ENCODE measurements around the gene CCN5.
"Not testable (repeated sequence)": the region's sequence is repeated elsewhere in the genome, so short reads cannot be mapped to it uniquely, and the experiment has no call there.

CCN5 gene

GRCh38 chr20:44759595-44759994, 44.4 kb downstream of the CCN5 start:
- DNase-seq (ENCODE audit: low spot score): no peak

GRCh38 chr20:44761423-44761822, 46.3 kb downstream of the CCN5 start:
- no peak for DNase-seq (ENCODE audit: low spot score)

GRCh38 chr20:44762466-44763140, 47.4 kb downstream of the CCN5 start:
- no peak for DNase-seq (ENCODE audit: low spot score)

GRCh38 chr20:44763798-44764197, 48.6 kb downstream of the CCN5 start:
- DNase-seq (ENCODE audit: low spot score): not testable (repeated sequence)

- DNase-seq (ENCODE audit: low spot score): no peak
Measured at GRCh38 chr20:44765091-44765490, 49.9 kb downstream of the CCN5 start.

GRCh38 chr20:44765701-44766347, 50.7 kb downstream of the CCN5 start:
- DNase-seq (ENCODE audit: low spot score): no peak

GRCh38 chr20:44768256-44768655, 53.1 kb downstream of the CCN5 start:
- no peak for DNase-seq (ENCODE audit: low spot score)

- peak; percentile 35 for DNase-seq (ENCODE audit: low spot score)
Measured at GRCh38 chr20:44768854-44769480, 53.8 kb downstream of the CCN5 start.

- no peak for DNase-seq (ENCODE audit: low spot score)
Measured at GRCh38 chr20:44769481-44769863, 54.3 kb downstream of the CCN5 start.

GRCh38 chr20:44770484-44771171, 55.5 kb downstream of the CCN5 start:
- peak; percentile 15 for DNase-seq (ENCODE audit: low spot score)

- no peak for DNase-seq (ENCODE audit: low spot score)
Measured at GRCh38 chr20:44771172-44771535, 56.0 kb downstream of the CCN5 start.

GRCh38 chr20:44772636-44773035, 57.5 kb downstream of the CCN5 start:
- DNase-seq (ENCODE audit: low spot score): no peak

GRCh38 chr20:44773070-44773829, 58.1 kb downstream of the CCN5 start:
- no peak for DNase-seq (ENCODE audit: low spot score)

- peak; percentile 39 for DNase-seq (ENCODE audit: low spot score)
Measured at GRCh38 chr20:44776980-44777379, 61.8 kb downstream of the CCN5 start.

All from NAMALWA (cell line).